DMS114 treated with DMSO at 0.1 percent for 48 hours (cell line): ENCODE data around the gene LCP1.
"Not testable (repeated sequence)": the region's sequence is repeated elsewhere in the genome, so short reads cannot be mapped to it uniquely, and the experiment has no call there.

Experiments used
- DNase-seq: peaks from one replicate; lab custom pipeline; 2025; ENCODE audit not compliant: unreplicated experiment; lab: John Stamatoyannopoulos, UW

Gene LCP1

GRCh38 chr13:46181840-46182490, at the start of gene LCP1:
Gene LCP1, minus strand, starts transcription at chr13:46182177. Its CDS starts 22,515 bp downstream, at chr13:46159662.
- no peak for DNase-seq

- no peak for DNase-seq
Measured at GRCh38 chr13:46229251-46229650, 47.3 kb upstream of the LCP1 start.

- DNase-seq, result not testable (repeated sequence)
Measured at GRCh38 chr13:46220234-46220633, 38.3 kb upstream of the LCP1 start.

- DNase-seq, result not testable (repeated sequence)
Measured at GRCh38 chr13:46214741-46215140, 32.8 kb upstream of the LCP1 start.

GRCh38 chr13:46213242-46213641, 31.3 kb upstream of the LCP1 start:
- DNase-seq, result no peak

GRCh38 chr13:46211483-46212351, 29.7 kb upstream of the LCP1 start, which contains the start of gene LRRC63:
Gene LRRC63, plus strand, starts transcription at chr13:46211928. Its CDS starts 1,107 bp downstream, at chr13:46213035.
- DNase-seq, result peak; percentile 21

- no peak for DNase-seq
Measured at GRCh38 chr13:46211116-46211482, 29.1 kb upstream of the LCP1 start.

GRCh38 chr13:46210362-46211083, 28.5 kb upstream of the LCP1 start:
- no peak for DNase-seq

- DNase-seq, result no peak
Measured at GRCh38 chr13:46207828-46208227, 25.9 kb upstream of the LCP1 start.

GRCh38 chr13:46206143-46206542, 24.2 kb upstream of the LCP1 start:
- no peak for DNase-seq

GRCh38 chr13:46202966-46203365, 21.0 kb upstream of the LCP1 start:
- no peak for DNase-seq

GRCh38 chr13:46202188-46202795, 20.3 kb upstream of the LCP1 start:
- no peak for DNase-seq

GRCh38 chr13:46198696-46199193, 16.8 kb upstream of the LCP1 start:
- DNase-seq, result no peak

GRCh38 chr13:46197299-46198048, 15.5 kb upstream of the LCP1 start:
- no peak for DNase-seq

GRCh38 chr13:46195016-46195415, 13.0 kb upstream of the LCP1 start:
- DNase-seq, result no peak

GRCh38 chr13:46192412-46192811, 10.4 kb upstream of the LCP1 start:
- no peak for DNase-seq

- DNase-seq, result no peak
Measured at GRCh38 chr13:46185634-46186033, 3.7 kb upstream of the LCP1 start.

GRCh38 chr13:46184277-46184699, 2.3 kb upstream of the LCP1 start:
- no peak for DNase-seq

- no peak for DNase-seq
Measured at GRCh38 chr13:46183018-46183946, 1.3 kb upstream of the LCP1 start.
